Measurements from ENCODE around the gene KCNQ4.

KCNQ4 gene

GRCh38 chr1:40820251-40820797 is 36.7 kb downstream of the KCNQ4 start:
- no peak for DNase-seq (ENCODE audit: low read depth, low spot score)

DNA sequence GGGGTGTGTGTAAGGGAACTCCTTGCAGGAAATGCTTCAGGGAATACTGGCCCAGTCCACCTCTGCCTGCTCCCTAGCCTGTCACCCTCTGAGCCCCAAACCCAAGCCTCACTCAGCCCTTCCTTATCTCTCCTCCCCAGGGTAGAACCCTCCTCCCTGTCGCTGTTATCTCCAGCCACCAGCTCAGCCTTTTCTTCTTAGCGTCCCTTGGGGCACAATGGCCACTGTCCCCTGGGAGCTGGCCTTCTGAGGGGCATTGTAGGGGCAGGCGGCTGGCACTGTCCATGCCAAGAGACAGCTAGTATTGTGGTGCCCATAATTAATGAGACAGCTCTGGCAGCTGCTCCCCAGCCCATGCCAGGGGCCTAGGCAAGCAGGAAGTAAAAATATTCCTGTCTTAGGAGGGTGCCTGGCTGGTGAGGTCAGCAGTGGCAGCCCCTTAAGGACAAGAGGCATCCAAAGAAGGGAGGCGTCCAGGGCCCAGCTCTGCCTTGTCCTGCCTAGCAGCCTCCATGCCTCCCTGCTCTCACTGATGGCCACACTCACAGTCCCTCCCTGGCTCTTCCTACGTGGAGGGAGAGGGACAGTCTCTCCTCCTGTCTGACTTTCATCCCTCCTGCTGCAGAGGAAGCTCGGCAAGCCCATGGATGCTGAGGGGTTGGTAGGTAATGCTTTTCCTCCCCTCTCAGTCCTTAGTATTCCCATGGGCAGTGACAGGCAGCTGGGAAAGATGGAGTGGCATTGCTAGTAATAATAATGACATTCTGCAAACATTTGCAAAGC is 37.5 kb downstream of the KCNQ4 start:
- no peak for DNase-seq (ENCODE audit: low read depth, low spot score)

- DNase-seq (ENCODE audit: low read depth, low spot score), result no peak
Observed at GRCh38 chr1:40822890-40823289, 39.3 kb downstream of the KCNQ4 start.

- no peak for DNase-seq (ENCODE audit: low read depth, low spot score)
Observed at GRCh38 chr1:40823345-40823744, 39.8 kb downstream of the KCNQ4 start.

DNA sequence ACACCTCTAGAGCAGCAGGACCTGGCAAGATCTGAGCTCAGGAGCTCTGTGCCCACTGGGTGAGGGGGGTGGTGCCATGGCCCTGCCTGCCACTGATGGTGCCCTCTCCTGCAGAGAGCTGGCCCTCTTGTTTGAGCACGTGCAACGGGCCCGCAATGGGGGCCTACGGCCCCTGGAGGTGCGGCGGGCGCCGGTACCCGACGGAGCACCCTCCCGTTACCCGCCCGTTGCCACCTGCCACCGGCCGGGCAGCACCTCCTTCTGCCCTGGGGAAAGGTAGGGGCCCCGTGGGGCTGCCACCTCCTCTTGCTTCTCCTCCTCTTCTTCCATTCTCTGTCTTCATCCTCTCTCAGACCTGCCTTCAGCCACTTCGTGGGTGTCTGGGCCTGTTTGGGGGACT is 40.4 kb downstream of the KCNQ4 start:
- DNase-seq (ENCODE audit: low read depth, low spot score), result no peak

GRCh38 chr1:40824591-40825434 is 41.2 kb downstream of the KCNQ4 start:
- no peak for DNase-seq (ENCODE audit: low read depth, low spot score)

DNA sequence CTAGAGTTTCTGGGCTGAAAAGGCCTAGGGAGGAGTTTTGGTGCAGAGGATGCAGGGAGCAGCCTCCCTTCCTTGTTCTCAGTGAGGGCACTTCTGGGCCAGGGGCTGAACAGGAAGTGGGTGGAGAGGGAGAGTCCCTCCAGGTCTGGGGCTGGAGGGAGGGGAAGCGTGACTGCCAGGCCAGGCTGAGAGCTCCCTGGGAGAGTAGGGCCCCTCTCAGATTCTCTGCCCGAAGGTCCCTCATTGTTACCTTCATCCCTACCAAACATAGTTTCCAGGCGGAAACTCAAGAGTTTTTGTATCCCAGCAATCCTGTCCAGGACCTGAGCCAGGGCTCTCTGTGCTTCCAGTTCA is 41.8 kb downstream of the KCNQ4 start:
- DNase-seq (ENCODE audit: low read depth, low spot score), result no peak

DNA sequence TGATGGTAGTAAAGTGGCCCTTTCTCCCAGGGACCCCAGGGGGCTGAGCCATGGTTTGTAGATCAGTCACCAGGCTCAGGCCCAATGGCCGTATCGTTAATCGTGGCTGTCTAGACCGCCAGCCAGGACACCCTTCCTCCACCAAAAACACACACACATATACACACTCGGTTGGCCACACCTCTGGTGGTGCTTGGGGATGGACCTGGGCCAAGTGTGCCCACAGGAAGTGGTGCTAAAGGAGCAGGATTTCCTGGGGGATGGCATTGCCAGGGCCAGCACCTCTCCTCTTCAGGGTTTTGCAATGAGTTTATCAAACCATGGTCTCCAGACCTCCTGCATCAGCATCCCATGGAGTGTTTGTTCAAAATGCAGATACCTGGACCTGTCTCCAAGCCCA is 42.4 kb downstream of the KCNQ4 start:
- DNase-seq (ENCODE audit: low read depth, low spot score), result no peak

DNA sequence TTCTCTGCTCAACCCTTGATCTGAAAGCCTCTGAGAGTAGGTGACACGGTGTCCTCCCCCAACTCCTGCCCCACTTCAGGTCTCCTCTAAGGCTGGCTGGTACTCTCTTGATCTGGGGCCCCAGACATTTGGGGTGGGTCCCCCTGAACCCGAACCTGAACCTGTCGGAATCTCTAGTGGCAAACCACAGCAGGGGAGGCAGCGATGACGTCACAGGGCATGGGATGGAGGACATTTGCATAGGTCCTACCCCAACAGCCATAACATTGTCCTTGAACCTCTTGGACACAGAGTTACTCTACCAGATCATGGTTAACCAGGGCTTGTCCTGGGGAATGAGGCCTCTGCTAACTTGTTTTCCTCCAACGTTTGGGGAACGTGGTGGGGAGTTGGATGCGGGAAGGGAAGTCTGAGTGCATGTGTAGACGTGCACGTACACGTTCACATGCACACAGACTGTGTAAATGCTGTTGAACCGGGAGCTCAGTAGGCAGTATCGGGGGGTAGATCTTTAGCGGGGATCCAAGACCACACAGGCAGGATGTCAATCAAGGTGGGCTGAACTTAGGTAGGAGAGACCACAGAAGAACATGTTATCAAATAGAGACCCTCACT is 46.2 kb downstream of the KCNQ4 start:
- DNase-seq (ENCODE audit: low read depth, low spot score), result no peak

DNA sequence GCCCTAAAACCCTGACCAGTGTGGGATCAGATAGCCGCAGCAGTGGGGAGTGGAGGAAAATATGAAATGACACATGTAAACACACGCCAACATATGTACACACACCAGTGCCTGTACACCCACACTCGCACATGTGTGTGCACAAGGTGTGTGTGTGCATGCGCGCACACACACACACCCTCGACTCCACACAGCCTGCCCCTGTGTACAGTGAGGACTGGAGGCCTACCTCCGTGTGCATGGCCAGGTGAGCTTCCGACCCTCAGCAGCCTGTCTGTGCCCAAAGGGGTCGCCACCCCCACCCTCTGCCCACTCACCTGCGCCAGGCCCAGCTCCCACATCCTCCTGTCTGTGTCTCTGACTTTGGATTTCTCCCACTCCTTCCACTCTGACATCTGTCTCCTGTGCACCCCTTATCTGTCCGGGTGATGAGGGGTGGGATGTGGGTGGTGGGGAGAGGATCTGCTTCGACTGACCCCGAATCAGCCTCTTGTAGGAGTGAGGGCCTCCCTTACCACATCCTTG is 46.9 kb downstream of the KCNQ4 start:
- no peak for DNase-seq (ENCODE audit: low read depth, low spot score)

GRCh38 chr1:40831001-40831732 is 47.6 kb downstream of the KCNQ4 start:
- no peak for DNase-seq (ENCODE audit: low read depth, low spot score)

DNA sequence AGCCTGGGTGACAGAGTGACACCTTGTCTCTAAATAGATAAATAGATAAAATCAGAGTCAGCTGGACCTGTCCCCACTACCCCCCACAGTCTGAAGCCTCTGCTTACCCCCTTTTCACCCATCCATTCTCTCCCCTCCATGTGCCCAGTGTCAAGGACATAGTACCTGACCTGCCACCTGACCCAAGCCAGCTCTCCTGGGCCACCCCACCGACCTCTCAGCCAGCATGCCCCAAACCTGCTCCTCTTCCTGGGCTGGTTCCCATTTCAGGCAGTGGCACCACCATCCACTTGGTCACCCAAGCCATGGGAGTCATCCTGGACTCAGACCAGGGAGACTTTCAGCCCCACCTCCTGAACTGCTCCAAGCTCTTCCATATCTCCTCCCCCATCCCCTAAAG is 50.4 kb downstream of the KCNQ4 start:
- no peak for DNase-seq (ENCODE audit: low read depth, low spot score)

DNA sequence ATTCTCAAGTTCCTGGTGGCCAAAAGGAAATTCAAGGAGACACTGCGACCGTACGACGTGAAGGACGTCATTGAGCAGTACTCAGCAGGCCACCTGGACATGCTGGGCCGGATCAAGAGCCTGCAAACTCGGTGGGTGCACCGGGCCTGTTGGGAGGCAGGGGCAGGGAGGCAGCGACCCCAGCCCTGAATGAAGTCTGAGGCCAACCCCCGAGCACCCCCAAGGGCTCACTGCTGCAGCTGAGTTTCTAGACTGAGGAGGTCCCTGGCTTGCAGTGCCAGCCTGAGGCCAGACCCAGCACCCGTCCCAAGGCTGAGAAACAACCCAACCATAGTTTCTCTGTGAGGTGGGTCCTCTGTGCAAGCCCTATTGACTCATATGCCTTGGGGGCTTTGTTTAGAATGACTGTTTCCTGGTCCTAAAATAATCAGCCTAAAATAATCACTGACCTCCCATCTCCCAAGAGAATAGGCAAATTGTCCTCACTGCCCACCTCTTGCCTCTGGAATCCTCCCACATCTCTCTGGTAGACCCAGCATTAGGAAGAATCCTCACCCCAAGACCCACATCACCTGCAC is 51.5 kb downstream of the KCNQ4 start:
- no peak for DNase-seq (ENCODE audit: low read depth, low spot score)

GRCh38 chr1:40836283-40836682 is 52.7 kb downstream of the KCNQ4 start:
- no peak for DNase-seq (ENCODE audit: low read depth, low spot score)

GRCh38 chr1:40837601-40838000 is 54.0 kb downstream of the KCNQ4 start:
- no peak for DNase-seq (ENCODE audit: low read depth, low spot score)

- no peak for DNase-seq (ENCODE audit: low read depth, low spot score)
Observed at GRCh38 chr1:40838045-40838979, 54.7 kb downstream of the KCNQ4 start.

DNA sequence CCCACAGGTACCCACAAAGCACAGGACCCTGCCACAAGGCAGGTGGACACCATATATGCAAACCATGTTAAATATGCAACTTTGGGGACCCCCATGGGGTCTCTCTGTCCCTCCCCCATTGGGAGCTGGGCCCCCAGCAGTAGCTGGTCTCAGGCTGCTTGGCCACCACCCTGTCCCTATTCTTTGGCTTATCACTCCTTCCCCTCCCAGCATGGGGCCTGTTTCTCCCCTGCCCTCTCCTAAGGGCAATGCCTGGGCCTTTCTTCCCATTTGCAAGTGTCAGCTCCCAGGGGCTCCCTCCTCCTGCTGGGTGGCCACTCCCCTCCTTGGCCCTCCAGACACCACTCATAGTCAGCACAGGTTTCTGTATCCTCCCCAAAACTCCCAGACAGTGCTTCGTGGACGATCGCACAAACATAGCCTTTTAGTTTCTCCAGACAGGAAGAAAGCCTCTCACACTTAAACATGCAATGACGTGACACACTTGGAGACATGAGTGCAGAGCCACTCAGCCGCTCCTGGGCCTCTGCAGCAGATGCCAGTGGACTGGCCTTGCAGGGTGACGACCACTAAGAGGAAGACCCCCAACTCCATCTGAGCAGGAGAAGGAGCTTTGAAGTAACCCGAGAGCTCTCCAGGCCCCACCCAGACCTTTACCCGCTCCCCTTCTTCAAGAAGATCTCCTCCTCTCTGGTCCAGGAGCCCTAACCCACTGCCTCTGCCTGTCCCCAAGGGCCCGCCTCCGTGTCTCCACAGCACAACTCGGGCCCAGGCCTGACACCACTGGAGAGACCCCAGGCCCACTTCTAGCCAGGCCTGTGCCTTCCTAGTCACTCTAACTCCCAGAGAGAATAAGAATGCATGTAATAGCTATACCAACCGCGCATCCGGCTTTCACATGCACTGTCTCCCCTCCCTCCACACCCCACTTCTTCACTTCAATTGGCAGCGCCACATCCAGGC is 55.7 kb downstream of the KCNQ4 start:
- no peak for DNase-seq (ENCODE audit: low read depth, low spot score)

DNA sequence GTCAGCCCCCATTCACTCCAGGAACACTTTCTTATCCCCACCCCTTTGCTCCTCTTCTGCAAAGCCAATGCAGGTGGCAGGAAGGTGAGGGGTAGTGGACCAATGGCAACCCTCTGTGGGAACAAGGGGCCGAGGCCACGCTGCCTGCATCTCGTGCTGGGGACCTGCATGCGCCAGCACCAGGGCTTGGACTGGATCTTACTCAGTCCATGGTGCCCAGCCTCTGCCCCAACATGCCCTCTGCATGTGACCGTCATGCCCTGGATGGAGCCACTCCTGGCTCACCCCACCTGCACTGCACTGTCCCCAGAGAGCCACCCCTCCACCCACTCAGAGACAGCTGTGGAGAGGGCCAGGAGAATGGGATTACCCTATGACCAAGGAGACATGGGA is 56.4 kb downstream of the KCNQ4 start:
- no peak for DNase-seq (ENCODE audit: low read depth, low spot score)
